OCI-LY1 (cell line): ENCODE results near the gene SKAP2.

Experiments
- EZH2 ChIP-seq: fragments of 200-600 bp; sonication (generic), shearing (Covaris generic); IDR thresholded peaks from 2 replicates; pipeline ENCODE4 v1.8.0; 2017; ENCODE audit warnings: borderline replicate concordance, mixed run types, mild to moderate bottlenecking, antibody characterized with exemption, low read length, moderate library complexity, mixed read lengths
- TF ChIP-seq, protein P1 (sequence below): fragments of 200-600 bp; sonication (generic), shearing (Covaris generic); IDR thresholded peaks from 2 replicates; pipeline ENCODE4 v1.5.1; 2017; ENCODE audit warnings: mild to moderate bottlenecking, antibody characterized with exemption, low read length, moderate library complexity, mixed read lengths

DNA sequence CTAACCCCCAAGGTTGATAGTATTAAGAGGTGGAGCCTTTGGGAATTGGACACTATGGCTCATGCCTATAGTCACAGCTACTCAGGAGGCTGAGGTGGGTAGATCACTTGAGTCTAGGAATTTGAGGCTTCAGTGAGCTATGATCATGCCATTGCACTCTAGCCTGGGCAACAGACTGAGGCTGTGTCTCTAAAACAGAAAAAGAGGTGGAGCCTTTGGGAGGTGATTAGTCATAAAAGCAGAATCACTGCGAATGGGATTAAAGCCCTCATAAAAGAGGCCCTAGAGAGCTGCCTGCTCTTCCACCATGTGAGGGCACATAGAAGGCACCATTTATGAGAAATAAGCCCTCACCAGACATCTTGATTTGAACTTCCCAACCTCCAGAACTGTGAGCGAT, 81.9 kb downstream of the SKAP2 start:
- TF ChIP-seq EZH2, result no peak
- TF ChIP-seq, protein P1, sequence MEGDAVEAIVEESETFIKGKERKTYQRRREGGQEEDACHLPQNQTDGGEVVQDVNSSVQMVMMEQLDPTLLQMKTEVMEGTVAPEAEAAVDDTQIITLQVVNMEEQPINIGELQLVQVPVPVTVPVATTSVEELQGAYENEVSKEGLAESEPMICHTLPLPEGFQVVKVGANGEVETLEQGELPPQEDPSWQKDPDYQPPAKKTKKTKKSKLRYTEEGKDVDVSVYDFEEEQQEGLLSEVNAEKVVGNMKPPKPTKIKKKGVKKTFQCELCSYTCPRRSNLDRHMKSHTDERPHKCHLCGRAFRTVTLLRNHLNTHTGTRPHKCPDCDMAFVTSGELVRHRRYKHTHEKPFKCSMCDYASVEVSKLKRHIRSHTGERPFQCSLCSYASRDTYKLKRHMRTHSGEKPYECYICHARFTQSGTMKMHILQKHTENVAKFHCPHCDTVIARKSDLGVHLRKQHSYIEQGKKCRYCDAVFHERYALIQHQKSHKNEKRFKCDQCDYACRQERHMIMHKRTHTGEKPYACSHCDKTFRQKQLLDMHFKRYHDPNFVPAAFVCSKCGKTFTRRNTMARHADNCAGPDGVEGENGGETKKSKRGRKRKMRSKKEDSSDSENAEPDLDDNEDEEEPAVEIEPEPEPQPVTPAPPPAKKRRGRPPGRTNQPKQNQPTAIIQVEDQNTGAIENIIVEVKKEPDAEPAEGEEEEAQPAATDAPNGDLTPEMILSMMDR, result no peak
